WERI-Rb-1 (cell line): ENCODE data around the gene VAMP3.
A peak's percentile ranks its signal among the peaks of the same experiment; 100 is the strongest.

Experiments used
- DNase-seq: peaks from one replicate; pipeline ENCODE4 v3.0.0-alpha.2; 2020
- H3K27ac ChIP-seq: fragments of 250-450 bp; sonication (Bioruptor Pico); 2 replicates; pipeline ENCODE4 v1.5.1; 2020; ENCODE audit warnings: mild to moderate bottlenecking, moderate library complexity
- H3K27me3 ChIP-seq: fragments of 250-450 bp; sonication (Bioruptor Pico); 2 replicates; pipeline ENCODE4 v1.5.1; 2021; ENCODE audit warnings: mild to moderate bottlenecking, low read depth, moderate library complexity; ENCODE audit not compliant: insufficient read depth, severe bottlenecking
- H3K36me3 ChIP-seq: fragments of 250-450 bp; sonication (Bioruptor Pico); 2 replicates; pipeline ENCODE4 v1.5.1; 2020; ENCODE audit warnings: mild to moderate bottlenecking, moderate library complexity
- H3K4me3 ChIP-seq: 2 replicates; pipeline ENCODE4 v1.5.1; 2011; ENCODE audit warnings: low read depth, mild to moderate bottlenecking, control low read depth, low read length
- H3K9me3 ChIP-seq: fragments of 250-450 bp; sonication (Bioruptor Pico); 2 replicates; pipeline ENCODE4 v1.5.1; 2021; ENCODE audit warnings: mild to moderate bottlenecking, moderate library complexity; ENCODE audit not compliant: severe bottlenecking
- CTCF ChIP-seq: IDR thresholded peaks from 2 replicates; pipeline ENCODE4 v1.5.1; 2011; ENCODE audit warnings: low read depth, mild to moderate bottlenecking, control low read depth, inconsistent platforms, low read length

Gene VAMP3

GRCh38 chr1:7813677-7814373 is 42.7 kb downstream of the VAMP3 start:
- H3K4me3 ChIP-seq: no peak overlapping the region
- no peak overlapping the region for H3K27ac ChIP-seq
- DNase-seq: no peak
- H3K9me3 ChIP-seq: no peaks in the 10 kb centered on the region
- peaks cover 62% of the 10 kb centered on the region for H3K36me3 ChIP-seq
- H3K27me3 ChIP-seq: no peaks in the 10 kb centered on the region
- no peak for TF ChIP-seq CTCF

- Histone ChIP-seq H3K27me3 (no peaks in the 10 kb centered on the region), H3K36me3 (peaks cover 73% of the 10 kb centered on the region), H3K9me3 (no peaks in the 10 kb centered on the region), H3K4me3 (no peak overlapping the region), H3K27ac (no peak overlapping the region)
- no peak for DNase-seq
- no peak for TF ChIP-seq CTCF
These were observed 50.2 kb downstream of the VAMP3 start for GRCh38 chr1:7821282-7821681.

- Histone ChIP-seq H3K9me3 (no peaks in the 10 kb centered on the region), H3K4me3 (no peak overlapping the region), H3K27ac (0 out of 2 replicates have a peak overlapping the region, but pooled peaks have one; percentile 8), H3K27me3 (no peaks in the 10 kb centered on the region), H3K36me3 (peaks cover 88% of the 10 kb centered on the region)
- DNase-seq: peak; percentile 36
- no peak for TF ChIP-seq CTCF
These were observed 53.6 kb downstream of the VAMP3 start for GRCh38 chr1:7824701-7825100.

GRCh38 chr1:7826363-7826762 is 55.3 kb downstream of the VAMP3 start:
- TF ChIP-seq CTCF: no peak
- H3K27me3 ChIP-seq: no peaks in the 10 kb centered on the region

GRCh38 chr1:7827126-7827955 is 56.2 kb downstream of the VAMP3 start:
- no peak overlapping the region for H3K4me3 ChIP-seq
- TF ChIP-seq CTCF: no peak
- H3K27me3 ChIP-seq: no peaks in the 10 kb centered on the region
- H3K36me3 ChIP-seq: peaks cover 81% of the 10 kb centered on the region
- H3K9me3 ChIP-seq: no peaks in the 10 kb centered on the region
- H3K27ac ChIP-seq: no peak overlapping the region
- DNase-seq: no peak

More at GRCh38 chr1:7826363-7826762, 55.3 kb downstream of the VAMP3 start:
- Histone ChIP-seq H3K4me3 (no peak overlapping the region), H3K27ac (no peak overlapping the region), H3K36me3 (peaks cover 86% of the 10 kb centered on the region), H3K9me3 (no peaks in the 10 kb centered on the region)
- no peak for DNase-seq
